ENCODE results near the gene PLD6.

PLD6 gene

DNA sequence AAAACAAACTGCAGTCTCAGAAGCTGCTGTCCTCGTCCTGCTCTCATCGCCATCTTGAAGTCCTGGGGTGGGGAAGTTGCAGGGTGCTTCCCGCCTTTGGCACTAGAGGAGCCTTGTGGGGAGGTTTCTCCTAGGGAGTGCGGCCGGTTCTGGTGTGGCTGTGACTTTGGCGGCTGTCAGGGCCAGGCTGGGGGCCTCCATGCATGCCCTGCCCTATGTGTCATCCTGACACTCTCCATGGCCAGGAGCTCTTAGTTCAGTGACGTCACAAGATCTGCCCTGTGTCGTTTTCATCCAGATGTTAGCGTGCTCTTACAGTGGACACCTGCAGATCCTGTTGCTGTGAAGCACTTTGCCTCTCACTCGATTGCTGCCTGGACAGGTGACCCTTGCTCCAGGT, 49.6 kb downstream of the PLD6 start:
- H3K4me2 ChIP-seq (ENCODE audit: low read depth, low read length, poor library complexity, severe bottlenecking), result no peak overlapping the region
- no peaks in the 10 kb centered on the region for H3K27me3 ChIP-seq (ENCODE audit: low read length)
- no peaks in the 10 kb centered on the region for H3F3A ChIP-seq (ENCODE audit: insufficient read depth)
- H3K27ac ChIP-seq (ENCODE audit: low read depth, low read length), result no peak overlapping the region
- no peak for TF ChIP-seq EZH2phosphoT487 (conservative IDR thresholded peaks at IDR 0.05; ENCODE audit: low read length)
- H3K79me2 ChIP-seq (ENCODE audit: insufficient read depth, low read length), result no peaks in the 10 kb centered on the region
- H3K36me3 ChIP-seq (ENCODE audit: low read length), result 0 out of 2 replicates have a peak, but pooled peaks cover 2% of the 10 kb centered on the region
- H3K9ac ChIP-seq (ENCODE audit: low read length), result no peak overlapping the region
- H3K9me3 ChIP-seq (ENCODE audit: insufficient read depth, low read length), result no peaks in the 10 kb centered on the region
- H3K9me2 ChIP-seq (replicated peaks; ENCODE audit: insufficient read depth, low read length), result no peaks in the 10 kb centered on the region
- no peak overlapping the region for H3K4me3 ChIP-seq (ENCODE audit: insufficient read depth, low read length, poor library complexity, severe bottlenecking)
- no peaks in the 10 kb centered on the region for H4K20me1 ChIP-seq (ENCODE audit: low read depth, low read length)
- no peak overlapping the region for H2AFZ ChIP-seq (ENCODE audit: low read depth, low read length, severe bottlenecking)

DNA sequence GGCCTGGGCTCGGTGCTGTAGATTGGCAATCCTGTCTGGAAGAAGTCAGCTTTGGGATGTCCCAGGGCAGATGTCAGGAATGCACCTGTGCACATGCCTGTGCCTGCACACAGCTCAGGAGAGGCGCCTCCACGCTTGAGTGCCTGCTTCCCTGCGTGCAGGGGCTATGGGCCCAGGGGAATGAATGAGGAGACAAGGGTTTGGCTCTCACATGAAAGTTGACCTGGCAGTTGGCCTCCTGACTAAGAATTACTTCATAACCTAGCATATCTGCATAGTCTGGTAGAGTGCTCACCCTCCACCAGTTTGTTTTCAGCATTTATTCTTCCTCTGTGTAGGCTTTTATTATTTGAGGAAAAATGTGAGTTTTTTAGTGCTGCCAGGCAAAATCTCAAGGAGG, 50.0 kb downstream of the PLD6 start:
- no peaks in the 10 kb centered on the region for H3K79me2 ChIP-seq (ENCODE audit: insufficient read depth, low read length)
- H4K20me1 ChIP-seq (ENCODE audit: low read depth, low read length), result no peaks in the 10 kb centered on the region
- H3K9me3 ChIP-seq (ENCODE audit: insufficient read depth, low read length), result no peaks in the 10 kb centered on the region
- no peaks in the 10 kb centered on the region for H3F3A ChIP-seq (ENCODE audit: insufficient read depth)
- no peaks in the 10 kb centered on the region for H3K27me3 ChIP-seq (ENCODE audit: low read length)
- TF ChIP-seq, protein P1, sequence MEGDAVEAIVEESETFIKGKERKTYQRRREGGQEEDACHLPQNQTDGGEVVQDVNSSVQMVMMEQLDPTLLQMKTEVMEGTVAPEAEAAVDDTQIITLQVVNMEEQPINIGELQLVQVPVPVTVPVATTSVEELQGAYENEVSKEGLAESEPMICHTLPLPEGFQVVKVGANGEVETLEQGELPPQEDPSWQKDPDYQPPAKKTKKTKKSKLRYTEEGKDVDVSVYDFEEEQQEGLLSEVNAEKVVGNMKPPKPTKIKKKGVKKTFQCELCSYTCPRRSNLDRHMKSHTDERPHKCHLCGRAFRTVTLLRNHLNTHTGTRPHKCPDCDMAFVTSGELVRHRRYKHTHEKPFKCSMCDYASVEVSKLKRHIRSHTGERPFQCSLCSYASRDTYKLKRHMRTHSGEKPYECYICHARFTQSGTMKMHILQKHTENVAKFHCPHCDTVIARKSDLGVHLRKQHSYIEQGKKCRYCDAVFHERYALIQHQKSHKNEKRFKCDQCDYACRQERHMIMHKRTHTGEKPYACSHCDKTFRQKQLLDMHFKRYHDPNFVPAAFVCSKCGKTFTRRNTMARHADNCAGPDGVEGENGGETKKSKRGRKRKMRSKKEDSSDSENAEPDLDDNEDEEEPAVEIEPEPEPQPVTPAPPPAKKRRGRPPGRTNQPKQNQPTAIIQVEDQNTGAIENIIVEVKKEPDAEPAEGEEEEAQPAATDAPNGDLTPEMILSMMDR (IDR thresholded peaks at IDR 0.05; ENCODE audit: insufficient read depth, low read length, poor library complexity, severe bottlenecking), result no peak
- TF ChIP-seq EZH2phosphoT487 (conservative IDR thresholded peaks at IDR 0.05; ENCODE audit: low read length), result no peak
- no peak overlapping the region for H3K9ac ChIP-seq (ENCODE audit: low read length)
- H3K4me2 ChIP-seq (ENCODE audit: low read depth, low read length, poor library complexity, severe bottlenecking), result no peak overlapping the region
- H2AFZ ChIP-seq (ENCODE audit: low read depth, low read length, severe bottlenecking), result no peak overlapping the region
- 0 out of 2 replicates have a peak, but pooled peaks cover 2% of the 10 kb centered on the region for H3K36me3 ChIP-seq (ENCODE audit: low read length)
- no peak overlapping the region for H3K27ac ChIP-seq (ENCODE audit: low read depth, low read length)
- H3K9me2 ChIP-seq (replicated peaks; ENCODE audit: insufficient read depth, low read length), result no peaks in the 10 kb centered on the region
- H3K4me3 ChIP-seq (ENCODE audit: insufficient read depth, low read length, poor library complexity, severe bottlenecking), result no peak overlapping the region

DNA sequence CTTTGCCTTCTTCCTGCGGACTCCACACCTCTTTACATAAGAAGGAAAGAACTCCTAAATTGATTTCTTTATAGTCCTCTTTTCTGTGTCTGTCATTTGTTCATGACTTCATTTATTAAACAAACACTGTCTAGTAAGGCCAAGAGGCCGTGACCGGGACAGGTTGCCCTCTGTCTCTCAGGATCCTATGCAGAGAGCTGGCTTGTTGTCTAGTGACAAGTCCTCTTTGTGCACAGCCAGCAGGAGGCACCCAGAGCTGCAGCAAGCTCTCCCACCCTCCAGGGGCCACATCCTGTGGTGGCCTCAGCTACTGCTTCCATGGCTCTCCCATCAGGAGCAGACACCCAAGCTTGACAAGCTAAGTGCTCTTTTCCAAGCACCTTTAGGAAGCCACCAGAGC, 50.6 kb downstream of the PLD6 start:
- H3K36me3 ChIP-seq (ENCODE audit: low read length), result 0 out of 2 replicates have a peak, but pooled peaks cover 2% of the 10 kb centered on the region
- TF ChIP-seq EZH2phosphoT487 (conservative IDR thresholded peaks at IDR 0.05; ENCODE audit: low read length), result no peak
- TF ChIP-seq, protein P1 (IDR thresholded peaks at IDR 0.05; ENCODE audit: insufficient read depth, low read length, poor library complexity, severe bottlenecking), result no peak
- H3K4me2 ChIP-seq (ENCODE audit: low read depth, low read length, poor library complexity, severe bottlenecking), result no peak overlapping the region

DNA sequence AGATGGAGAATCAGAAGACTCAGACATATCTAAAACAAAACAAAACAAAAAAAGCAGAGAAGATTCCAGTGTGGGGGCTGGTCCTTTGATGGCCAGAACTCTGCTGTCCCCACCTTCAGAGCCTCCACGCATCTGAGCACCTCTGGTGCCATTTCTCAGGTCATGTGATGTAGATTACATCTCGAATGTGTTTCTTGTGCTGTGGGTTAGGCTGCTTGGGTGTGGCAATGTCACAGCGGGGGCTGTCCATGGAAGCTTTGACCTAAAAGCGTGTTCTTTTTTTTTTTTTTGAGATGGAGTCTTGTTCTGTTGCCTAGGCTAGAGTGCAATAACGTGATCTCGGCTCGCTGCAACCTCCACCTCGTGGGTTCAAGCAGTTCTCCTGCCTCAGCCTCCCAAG, 51.2 kb downstream of the PLD6 start:
- Histone ChIP-seq H3K4me3 (ENCODE audit: insufficient read depth, low read length, poor library complexity, severe bottlenecking) (no peak overlapping the region), H4K20me1 (ENCODE audit: low read depth, low read length) (no peaks in the 10 kb centered on the region), H3K9me2 (replicated peaks; ENCODE audit: insufficient read depth, low read length) (no peaks in the 10 kb centered on the region), H3K9me3 (ENCODE audit: insufficient read depth, low read length) (no peaks in the 10 kb centered on the region), H2AFZ (ENCODE audit: low read depth, low read length, severe bottlenecking) (no peak overlapping the region), H3K9ac (ENCODE audit: low read length) (no peak overlapping the region), H3K36me3 (ENCODE audit: low read length) (0 out of 2 replicates have a peak, but pooled peaks cover 2% of the 10 kb centered on the region), H3K27ac (ENCODE audit: low read depth, low read length) (no peak overlapping the region), H3K4me2 (ENCODE audit: low read depth, low read length, poor library complexity, severe bottlenecking) (no peak overlapping the region), H3F3A (ENCODE audit: insufficient read depth) (no peaks in the 10 kb centered on the region), H3K79me2 (ENCODE audit: insufficient read depth, low read length) (no peaks in the 10 kb centered on the region), H3K27me3 (ENCODE audit: low read length) (no peaks in the 10 kb centered on the region)
- TF ChIP-seq EZH2phosphoT487 (conservative IDR thresholded peaks at IDR 0.05; ENCODE audit: low read length), result no peak
- TF ChIP-seq, protein P1 (IDR thresholded peaks at IDR 0.05; ENCODE audit: insufficient read depth, low read length, poor library complexity, severe bottlenecking), result no peak

More for the DNA sequence above, 50.6 kb downstream of the PLD6 start:
- H3K4me3 ChIP-seq (ENCODE audit: insufficient read depth, low read length, poor library complexity, severe bottlenecking), result no peak overlapping the region
- H3K9me2 ChIP-seq (replicated peaks; ENCODE audit: insufficient read depth, low read length), result no peaks in the 10 kb centered on the region
- H3K9me3 ChIP-seq (ENCODE audit: insufficient read depth, low read length), result no peaks in the 10 kb centered on the region
- no peaks in the 10 kb centered on the region for H3F3A ChIP-seq (ENCODE audit: insufficient read depth)
- no peaks in the 10 kb centered on the region for H4K20me1 ChIP-seq (ENCODE audit: low read depth, low read length)
- no peaks in the 10 kb centered on the region for H3K79me2 ChIP-seq (ENCODE audit: insufficient read depth, low read length)
- no peak overlapping the region for H3K27ac ChIP-seq (ENCODE audit: low read depth, low read length)
- H3K9ac ChIP-seq (ENCODE audit: low read length), result no peak overlapping the region
- no peaks in the 10 kb centered on the region for H3K27me3 ChIP-seq (ENCODE audit: low read length)
- H2AFZ ChIP-seq (ENCODE audit: low read depth, low read length, severe bottlenecking), result no peak overlapping the region
